Stimulated activated CD4-positive, alpha-beta T cell treated with anti-CD3 and anti-CD28 coated beads, Interleukin-4, amount 100 ng/mL, for 48 hours (primary cell): ENCODE data around the gene SEC23B.

Experiments used
- DNase-seq, 2 donors: peaks; one replicate each; pipeline ENCODE4 v3.0.0-alpha.2; 2020; ENCODE audit warnings: low read depth in 2 of 2

SEC23B gene

GRCh38 chr20:18587665-18588573 is 80.2 kb downstream of the SEC23B start, which contains the start of gene DTD1:
Gene DTD1, plus strand, starts transcription at chr20:18588054. Its CDS starts 19 bp downstream, at chr20:18588073.
- peak; percentile 90 for DNase-seq

- no peak for DNase-seq
Measured at GRCh38 chr20:18588574-18588933, 80.8 kb downstream of the SEC23B start.

- DNase-seq = no peak
Measured at GRCh38 chr20:18589941-18590674, 82.4 kb downstream of the SEC23B start.

GRCh38 chr20:18596270-18596669 is 88.5 kb downstream of the SEC23B start:
- no peak for DNase-seq

GRCh38 chr20:18609741-18610140 is 102.0 kb downstream of the SEC23B start:
- DNase-seq = no peak
